HG03108 (cell line): ENCODE data around the gene SLC7A6OS.

Experiments
- ATAC-seq: cut with Tn5 transposase; IDR thresholded peaks from one replicate; pipeline ENCODE4 v1.9.1; 2021; ENCODE audit warnings: moderate library complexity; ENCODE audit not compliant: unreplicated experiment

The SLC7A6OS gene

GRCh38 chr16:68345351-68345810, 34.6 kb upstream of the SLC7A6OS start:
- ATAC-seq: no peak

- no peak for ATAC-seq
These were observed 33.5 kb upstream of the SLC7A6OS start for GRCh38 chr16:68344252-68344651.

- ATAC-seq: no peak
These were observed 32.4 kb upstream of the SLC7A6OS start for GRCh38 chr16:68343137-68343536.

- no peak for ATAC-seq
These were observed 31.9 kb upstream of the SLC7A6OS start for GRCh38 chr16:68342620-68343019.

GRCh38 chr16:68339214-68339613, 28.5 kb upstream of the SLC7A6OS start:
- no peak for ATAC-seq

DNA sequence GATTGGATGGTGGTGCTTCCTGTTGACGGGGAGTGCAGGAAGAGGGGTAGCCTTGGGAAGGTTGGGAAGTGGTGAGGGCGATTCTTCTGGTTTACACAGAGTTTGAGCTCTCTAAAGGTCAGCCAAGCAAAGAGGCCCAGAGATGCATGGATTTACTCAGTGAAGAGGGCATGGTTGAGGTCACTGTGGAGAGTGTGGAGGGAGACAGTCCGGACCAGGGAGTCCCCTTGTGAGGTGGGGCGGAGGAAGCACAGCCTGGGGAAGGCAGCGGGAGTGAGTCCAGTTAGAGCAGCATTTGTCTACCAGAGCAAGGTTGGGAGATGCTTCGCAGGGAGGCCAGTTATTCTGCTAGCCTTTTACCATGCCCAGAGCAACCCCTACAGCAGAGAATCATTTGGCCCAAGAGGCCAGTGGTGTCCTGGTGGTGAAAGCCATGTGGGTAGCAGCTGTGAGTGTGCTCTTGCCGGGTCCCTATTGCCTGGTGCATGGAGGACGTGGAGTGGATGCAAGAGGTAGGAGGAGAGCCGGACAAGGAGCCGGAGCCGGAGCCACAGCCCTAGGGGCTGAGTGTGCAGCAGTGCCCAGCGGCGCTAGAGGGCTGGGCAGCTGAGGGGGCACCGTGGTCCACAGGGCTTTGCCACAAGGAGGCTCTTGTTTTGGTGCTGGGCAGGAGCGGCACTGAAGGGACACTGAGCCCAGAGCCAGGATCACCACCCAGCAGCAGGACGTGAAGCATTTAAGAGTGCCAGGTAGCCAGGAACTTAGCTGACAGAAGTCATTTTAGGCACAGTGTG, 27.8 kb upstream of the SLC7A6OS start:
- ATAC-seq: no peak

DNA sequence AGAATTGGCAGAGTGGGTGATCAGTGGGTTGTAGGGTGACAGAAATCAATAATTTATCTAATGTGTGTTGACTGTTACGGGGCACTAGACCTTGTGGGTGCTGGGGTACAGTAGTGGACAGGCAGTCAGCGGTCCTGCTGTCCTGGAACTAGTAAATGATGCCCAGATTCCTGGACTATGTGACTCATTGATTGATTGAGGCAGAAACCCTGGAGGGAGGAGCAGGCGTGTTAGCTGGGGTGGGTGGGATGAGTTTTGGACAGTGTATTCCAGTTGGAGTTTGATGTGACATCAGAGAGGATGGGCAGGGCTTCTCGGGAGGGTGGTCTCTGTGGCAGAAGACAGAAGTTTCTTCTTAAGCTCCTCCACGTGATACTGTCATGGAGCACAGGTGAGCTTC, 24.4 kb upstream of the SLC7A6OS start:
- no peak for ATAC-seq

- ATAC-seq: no peak
These were observed 21.8 kb upstream of the SLC7A6OS start for GRCh38 chr16:68332411-68333121.

GRCh38 chr16:68331879-68332410, 21.2 kb upstream of the SLC7A6OS start:
- ATAC-seq: no peak

GRCh38 chr16:68328860-68329390, 18.2 kb upstream of the SLC7A6OS start:
- no peak for ATAC-seq

DNA sequence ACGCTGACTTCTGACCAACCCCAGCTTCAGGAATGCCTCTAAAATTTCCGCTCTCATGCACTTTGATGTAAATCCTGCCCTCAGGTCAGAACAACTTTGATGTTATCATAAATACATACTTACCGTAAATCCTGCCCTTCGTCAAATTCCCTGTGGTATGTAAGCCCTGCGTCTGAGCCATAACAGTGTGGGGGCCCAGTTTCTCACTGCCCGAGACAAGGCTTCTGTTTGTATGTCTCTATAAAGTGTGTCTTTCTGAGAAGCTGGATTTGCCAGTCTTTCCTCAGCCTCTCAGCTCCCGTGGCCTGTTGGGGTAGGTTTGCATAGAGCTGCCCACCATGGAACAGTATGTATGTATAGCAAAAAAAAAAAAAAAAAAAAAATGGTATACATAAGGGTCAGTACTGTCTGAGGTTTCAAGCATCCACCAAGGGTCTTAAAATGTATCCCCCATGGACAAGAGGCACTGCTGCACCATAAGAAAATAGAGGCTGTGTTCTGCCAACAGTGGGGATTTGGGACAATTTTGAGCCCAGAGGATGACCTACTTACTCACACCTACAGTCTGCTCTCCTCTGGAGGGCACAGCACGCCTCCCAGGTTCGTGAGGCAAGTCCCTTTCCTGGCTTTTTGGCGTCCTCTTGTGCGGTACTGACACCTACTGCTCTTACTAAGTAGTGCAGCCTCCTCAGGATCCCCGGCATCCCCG, 17.6 kb upstream of the SLC7A6OS start:
- ATAC-seq: peak; percentile 56

DNA sequence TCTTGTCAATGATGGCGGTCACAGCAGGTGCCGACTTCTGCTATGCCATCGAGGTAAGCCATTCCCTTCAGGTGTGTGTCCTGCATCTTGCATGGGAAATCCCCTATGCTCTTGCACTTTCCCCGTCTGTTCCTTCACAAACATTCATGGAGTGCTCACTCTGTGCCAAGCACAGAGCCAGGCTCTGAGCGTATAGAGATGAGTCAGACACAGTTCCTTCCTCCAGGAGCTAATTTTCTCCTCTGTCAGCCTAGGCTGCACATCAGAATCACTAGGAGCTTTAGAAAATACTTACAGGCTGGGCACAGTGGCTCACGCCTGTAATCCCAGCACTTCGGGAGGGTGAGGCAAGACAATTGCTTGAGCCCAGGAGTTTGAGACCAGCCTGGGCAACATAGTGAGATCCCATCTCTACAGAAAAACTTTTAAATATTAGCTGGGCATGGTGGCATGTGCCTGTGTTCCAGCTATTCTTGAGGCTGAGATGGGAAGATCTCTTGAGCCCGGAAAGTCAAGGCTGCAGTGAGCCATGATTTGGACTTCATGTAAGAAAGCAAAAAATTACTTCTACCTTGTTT, 14.1 kb upstream of the SLC7A6OS start:
- ATAC-seq: no peak

- ATAC-seq: no peak
These were observed 13.6 kb upstream of the SLC7A6OS start for GRCh38 chr16:68324336-68324735.

GRCh38 chr16:68319185-68319908, 8.6 kb upstream of the SLC7A6OS start:
- no peak for ATAC-seq

DNA sequence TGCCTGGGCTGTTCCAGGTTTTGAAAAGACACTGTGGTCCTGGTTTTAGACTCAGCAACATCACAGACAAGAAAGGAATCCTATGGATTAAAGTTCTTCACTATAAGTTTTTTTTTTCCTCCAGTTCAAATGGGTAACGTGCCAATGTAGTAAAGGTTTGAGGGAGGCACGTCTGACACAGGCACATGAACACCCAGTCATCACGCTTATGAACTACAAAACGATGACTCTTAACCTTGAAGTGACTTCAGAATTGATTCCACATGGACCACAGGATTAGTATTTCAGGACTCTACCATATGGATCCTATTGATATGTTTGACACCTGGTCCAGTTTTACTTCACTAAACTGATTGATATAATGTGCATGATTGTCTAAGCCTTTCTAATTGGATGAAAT, 2.4 kb upstream of the SLC7A6OS start:
- ATAC-seq: no peak

GRCh38 chr16:68310437-68310773, 341 bp downstream of the SLC7A6OS start:
- no peak for ATAC-seq

DNA sequence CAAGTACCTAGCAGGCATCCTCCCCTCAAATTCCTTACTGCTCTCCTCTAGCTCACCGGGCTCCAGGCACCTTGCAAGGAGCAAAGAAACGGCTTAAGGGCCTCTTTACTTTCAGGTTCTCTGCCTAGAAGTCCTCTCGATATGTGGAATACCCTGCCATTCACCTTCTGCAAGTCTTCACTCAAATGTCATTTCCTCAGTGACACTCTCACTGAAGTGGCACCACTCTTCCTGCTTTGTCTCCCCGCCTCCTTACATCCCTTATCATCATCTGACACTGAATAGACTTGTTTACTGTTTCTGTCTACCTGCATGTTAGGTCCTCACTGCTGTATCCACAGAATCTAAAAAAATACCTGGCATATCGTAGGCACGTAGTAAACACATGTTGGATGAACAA, 947 bp downstream of the SLC7A6OS start:
- no peak for ATAC-seq

DNA sequence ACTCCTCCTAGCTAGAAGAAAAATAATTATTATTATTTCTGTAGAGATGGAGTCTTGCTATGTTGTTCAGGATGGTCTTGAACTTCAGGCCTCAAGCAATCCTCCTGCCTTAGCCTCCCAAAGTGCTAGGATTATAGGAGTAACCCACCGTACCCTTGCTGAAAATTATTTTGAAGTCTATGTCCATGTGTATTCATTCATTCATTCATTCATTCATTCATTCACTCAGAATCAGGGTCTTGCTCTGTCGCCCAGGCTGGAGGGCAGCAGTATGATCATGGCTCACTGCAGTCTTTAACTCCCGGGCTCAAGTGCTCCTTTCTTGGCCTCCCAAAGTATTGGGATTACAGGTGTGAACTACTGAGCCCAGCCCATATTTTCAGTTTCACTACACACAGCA, 4.1 kb downstream of the SLC7A6OS start:
- ATAC-seq: no peak

DNA sequence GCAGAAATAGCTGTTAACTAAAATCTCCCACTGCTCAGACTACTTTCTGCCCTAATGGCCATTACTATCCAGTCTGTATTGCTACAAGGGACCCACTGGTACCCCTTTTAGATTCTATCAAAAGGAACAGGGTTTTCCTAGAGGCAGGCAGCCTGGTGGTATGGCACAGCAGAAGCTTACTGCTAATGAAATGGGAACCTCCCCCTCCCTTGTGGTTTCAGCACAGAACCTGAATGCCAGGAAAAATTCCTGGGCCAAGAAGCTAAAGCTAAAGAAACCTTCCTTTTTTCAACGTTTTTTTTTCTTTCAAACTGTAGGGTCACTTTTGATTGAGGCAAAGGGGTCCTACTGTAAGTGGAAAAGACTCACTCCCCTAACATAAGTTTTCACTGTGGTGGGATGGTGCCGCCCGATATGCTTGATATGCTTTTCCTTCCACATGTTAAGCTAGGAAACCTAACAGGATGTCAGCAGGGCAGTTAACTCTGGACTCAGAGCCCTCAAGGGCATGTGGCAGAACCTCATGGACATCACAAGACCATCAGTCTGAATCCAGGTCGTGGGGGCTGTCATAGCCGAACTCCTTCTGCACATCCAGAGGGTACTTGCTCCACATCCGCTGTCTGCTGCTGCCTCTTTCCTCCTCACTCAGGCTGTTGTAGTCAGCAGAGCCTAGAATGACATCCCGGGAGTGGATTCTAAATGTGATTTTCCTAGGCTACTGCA, 9.8 kb downstream of the SLC7A6OS start:
- ATAC-seq: no peak
